ENCODE data around the gene HTR4. TPM values are rescaled to one million over a fixed set of nuclear protein-coding genes. Genes with fewer than 3 reads are reported as not detected.

The HTR4 gene
- polyA plus RNA-seq, 1 experiment: not detected

DNA sequence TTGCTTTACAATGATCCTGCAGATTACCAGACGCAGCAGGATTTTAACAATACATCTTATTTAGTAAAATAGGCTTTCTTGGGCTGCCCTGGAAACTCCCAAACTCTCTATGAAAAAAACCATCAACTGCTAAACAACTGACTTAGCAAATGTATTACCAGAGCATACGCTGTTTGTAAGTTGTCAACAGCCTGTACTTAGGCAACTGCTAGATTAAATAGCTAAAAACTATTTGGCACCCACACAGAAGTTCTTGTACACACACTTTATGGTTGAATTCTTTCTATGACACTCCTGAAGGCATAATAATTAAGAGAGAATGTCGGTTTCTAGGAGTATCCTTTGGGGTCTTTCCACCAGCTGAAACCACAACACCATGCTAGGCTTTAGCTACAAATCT lies 146.7 kb downstream of the HTR4 start:
- TF ChIP-seq, protein P1, sequence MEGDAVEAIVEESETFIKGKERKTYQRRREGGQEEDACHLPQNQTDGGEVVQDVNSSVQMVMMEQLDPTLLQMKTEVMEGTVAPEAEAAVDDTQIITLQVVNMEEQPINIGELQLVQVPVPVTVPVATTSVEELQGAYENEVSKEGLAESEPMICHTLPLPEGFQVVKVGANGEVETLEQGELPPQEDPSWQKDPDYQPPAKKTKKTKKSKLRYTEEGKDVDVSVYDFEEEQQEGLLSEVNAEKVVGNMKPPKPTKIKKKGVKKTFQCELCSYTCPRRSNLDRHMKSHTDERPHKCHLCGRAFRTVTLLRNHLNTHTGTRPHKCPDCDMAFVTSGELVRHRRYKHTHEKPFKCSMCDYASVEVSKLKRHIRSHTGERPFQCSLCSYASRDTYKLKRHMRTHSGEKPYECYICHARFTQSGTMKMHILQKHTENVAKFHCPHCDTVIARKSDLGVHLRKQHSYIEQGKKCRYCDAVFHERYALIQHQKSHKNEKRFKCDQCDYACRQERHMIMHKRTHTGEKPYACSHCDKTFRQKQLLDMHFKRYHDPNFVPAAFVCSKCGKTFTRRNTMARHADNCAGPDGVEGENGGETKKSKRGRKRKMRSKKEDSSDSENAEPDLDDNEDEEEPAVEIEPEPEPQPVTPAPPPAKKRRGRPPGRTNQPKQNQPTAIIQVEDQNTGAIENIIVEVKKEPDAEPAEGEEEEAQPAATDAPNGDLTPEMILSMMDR (IDR thresholded peaks at IDR 0.05; ENCODE audit: low read depth, low read length): no peak
- DNase-seq (ENCODE audit: low read depth, low spot score): no peak
- H3K27ac ChIP-seq (ENCODE audit: low read depth, low read length): no peak overlapping the region
- no peak overlapping the region for H3K4me3 ChIP-seq (ENCODE audit: low read depth, low read length)
- ChIA-PET POLR2A (no interaction called here), CTCF (no interaction called here)
- H3K9me3 ChIP-seq (ENCODE audit: control insufficient read depth, insufficient read depth, low read length): no peaks in the 10 kb centered on the region
- H3K27me3 ChIP-seq (ENCODE audit: control insufficient read depth, insufficient read depth, low read length): no peaks in the 10 kb centered on the region

DNA sequence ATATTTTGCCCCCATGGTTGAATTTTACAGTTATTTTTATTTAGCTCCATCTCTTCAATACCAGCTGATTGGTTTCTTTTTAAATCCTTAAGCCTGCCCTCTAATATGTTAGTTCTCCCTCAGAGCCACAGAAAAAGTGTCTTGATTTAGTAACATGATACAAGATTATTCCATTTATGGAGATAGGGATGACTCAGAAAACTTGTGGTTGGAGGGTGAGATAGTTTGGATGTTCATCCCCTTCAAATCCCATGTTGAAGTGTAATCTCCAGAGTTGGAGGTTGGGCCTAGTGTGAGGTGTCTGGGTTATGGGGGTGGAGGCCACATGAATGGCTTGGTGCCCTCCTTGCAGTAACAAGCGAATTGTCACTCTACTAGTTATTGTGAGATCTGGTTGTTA lies 154.9 kb downstream of the HTR4 start:
- H3K9me3 ChIP-seq (ENCODE audit: control insufficient read depth, insufficient read depth, low read length): no peaks in the 10 kb centered on the region
- TF ChIP-seq, protein P1 (IDR thresholded peaks at IDR 0.05; ENCODE audit: low read depth, low read length): no peak
- no peak for DNase-seq (ENCODE audit: low read depth, low spot score)
- no peak overlapping the region for H3K4me3 ChIP-seq (ENCODE audit: low read depth, low read length)
- no peak overlapping the region for H3K27ac ChIP-seq (ENCODE audit: low read depth, low read length)
- ChIA-PET CTCF (no interaction called here), POLR2A (no interaction called here)
- H3K27me3 ChIP-seq (ENCODE audit: control insufficient read depth, insufficient read depth, low read length): no peaks in the 10 kb centered on the region

DNA sequence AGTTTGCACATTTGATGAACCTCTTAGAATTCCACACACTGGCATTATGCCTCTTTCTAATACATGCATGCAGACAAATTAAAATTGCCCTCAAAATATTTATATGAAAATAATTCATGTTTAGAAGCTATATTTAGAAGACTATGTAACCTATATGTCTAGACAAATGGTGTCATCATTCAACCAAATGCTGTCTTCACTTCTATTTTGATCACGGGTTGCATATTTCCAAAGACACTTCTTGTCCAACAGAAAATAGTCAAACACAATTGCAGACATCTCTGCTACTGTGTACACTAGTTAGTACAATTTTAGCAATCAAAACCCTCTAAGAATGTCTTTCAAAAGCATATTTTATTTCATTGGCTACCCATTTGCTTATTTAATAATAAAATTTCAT lies 156.6 kb downstream of the HTR4 start:
- Histone ChIP-seq H3K27ac (ENCODE audit: low read depth, low read length) (no peak overlapping the region), H3K4me3 (ENCODE audit: low read depth, low read length) (no peak overlapping the region), H3K9me3 (ENCODE audit: control insufficient read depth, insufficient read depth, low read length) (no peaks in the 10 kb centered on the region), H3K27me3 (ENCODE audit: control insufficient read depth, insufficient read depth, low read length) (no peaks in the 10 kb centered on the region)
- POLR2A ChIA-PET: no interaction called here
- no peak for DNase-seq (ENCODE audit: low read depth, low spot score)
- CTCF ChIA-PET: no interaction called here
- TF ChIP-seq, protein P1 (IDR thresholded peaks at IDR 0.05; ENCODE audit: low read depth, low read length): no peak

DNA sequence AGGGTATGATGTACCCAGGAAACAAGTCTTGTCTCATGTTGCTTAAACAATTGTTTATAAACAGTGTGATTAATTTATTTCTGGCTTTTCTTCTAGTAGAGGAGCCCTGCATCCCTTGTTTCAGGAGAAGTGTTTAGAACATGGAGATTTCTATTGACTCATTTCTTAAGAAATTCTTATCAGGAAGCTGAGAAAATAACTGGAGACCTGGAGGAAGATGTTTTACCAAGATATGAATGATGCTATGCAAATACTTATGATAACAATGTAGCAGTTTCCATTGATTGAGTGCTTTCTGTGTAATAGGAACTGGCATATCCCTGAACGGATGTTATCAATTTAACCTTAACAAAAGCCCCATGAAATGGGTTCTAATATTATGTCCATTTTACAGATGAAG lies 162.0 kb downstream of the HTR4 start:
- DNase-seq (ENCODE audit: low read depth, low spot score): no peak
- CTCF ChIA-PET: no interaction called here
- POLR2A ChIA-PET: no interaction called here

DNA sequence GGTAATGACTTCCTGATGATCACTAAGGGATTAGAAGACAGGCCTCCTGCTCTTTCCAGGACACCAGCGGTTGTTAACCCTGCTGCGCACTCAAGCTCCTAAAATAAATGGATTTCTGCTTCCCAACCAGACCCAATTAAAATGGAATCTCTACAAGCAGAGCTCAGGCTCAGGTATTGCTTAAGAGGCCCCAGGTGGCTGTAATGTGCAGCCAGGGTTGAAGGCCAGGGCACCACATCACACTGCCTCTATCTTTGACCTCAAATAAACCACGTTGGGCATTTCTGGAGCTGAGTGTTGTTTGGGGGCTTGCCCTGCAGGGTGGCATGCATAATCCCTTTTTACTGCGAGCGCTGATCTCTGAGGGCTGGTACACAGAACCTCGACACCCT lies 162.5 kb downstream of the HTR4 start:
- Histone ChIP-seq H3K4me3 (ENCODE audit: low read depth, low read length) (no peak overlapping the region), H3K27me3 (ENCODE audit: control insufficient read depth, insufficient read depth, low read length) (no peaks in the 10 kb centered on the region), H3K9me3 (ENCODE audit: control insufficient read depth, insufficient read depth, low read length) (no peaks in the 10 kb centered on the region), H3K27ac (ENCODE audit: low read depth, low read length) (no peak overlapping the region)
- TF ChIP-seq, protein P1 (IDR thresholded peaks at IDR 0.05; ENCODE audit: low read depth, low read length): no peak
- POLR2A ChIA-PET: interaction anchor here (0.7 kb wide), 1 partner anchor 669 kb away, joined by 4 read pairs; no protein-coding TSS in a partner anchor
- no peak for DNase-seq (ENCODE audit: low read depth, low spot score)
- CTCF ChIA-PET: no interaction called here

More for the DNA sequence above, 162.0 kb downstream of the HTR4 start:
- Histone ChIP-seq H3K27me3 (ENCODE audit: control insufficient read depth, insufficient read depth, low read length) (no peaks in the 10 kb centered on the region), H3K27ac (ENCODE audit: low read depth, low read length) (no peak overlapping the region), H3K9me3 (ENCODE audit: control insufficient read depth, insufficient read depth, low read length) (no peaks in the 10 kb centered on the region), H3K4me3 (ENCODE audit: low read depth, low read length) (no peak overlapping the region)
- TF ChIP-seq, protein P1 (IDR thresholded peaks at IDR 0.05; ENCODE audit: low read depth, low read length): no peak
